IMR-90 (cell line): ENCODE results near the gene CCDC60. TPM values are rescaled to one million over a fixed set of nuclear protein-coding genes. Genes with fewer than 3 reads are reported as not detected.

Source experiments
- ATAC-seq: fragments of 200-7000 bp; cut with Tn5 transposase; 2 replicates; pipeline ENCODE4 v1.9.1; 2020; ENCODE audit warnings: low read depth, mild to moderate bottlenecking, moderate library complexity
- BruUV-seq: library from RNA; stranded (reverse); fragments of 400-500 nt; replicated peaks from 2 replicates; lab custom pipeline; 2021; lab: Mats Ljungman, UMichigan
- CTCF ChIA-PET: fragments of 300-600 bp; formaldehyde crosslinking; extraction: SDS; loops from one replicate; lab custom pipeline; 2021; ENCODE audit warnings: antibody characterized with exemption; lab: Yijun Ruan, JAX
- POLR2A ChIA-PET: fragments of 300-600 bp; sonication (Branson Sonifier 250); formaldehyde crosslinking; loops from one replicate; lab custom pipeline; 2022; ENCODE audit warnings: antibody characterized with exemption; ENCODE audit not compliant: unreplicated experiment; lab: Charles Lee
- DNase-seq: peaks from one replicate; pipeline ENCODE4 v3.0.0; 2013
- H2AFZ ChIP-seq: replicated peaks from 2 replicates; pipeline ENCODE3; 2013; ENCODE audit warnings: low read length, mild to moderate bottlenecking; ENCODE audit not compliant: poor library complexity
- H2AK5ac ChIP-seq: 2 replicates; pipeline ENCODE4 v1.6.1; 2013; ENCODE audit warnings: low read depth, low read length, inconsistent platforms
- H2AK9ac ChIP-seq: replicated peaks from 2 replicates; pipeline ENCODE3; 2013; ENCODE audit warnings: mild to moderate bottlenecking, low read depth, low read length, moderate library complexity; ENCODE audit not compliant: poor library complexity
- H2BK120ac ChIP-seq: 2 replicates; pipeline ENCODE4 v1.6.1; 2013; ENCODE audit warnings: low read depth, low read length, inconsistent platforms
- H2BK15ac ChIP-seq: 3 replicates; pipeline ENCODE4 v1.6.1; 2013; ENCODE audit warnings: low read depth, low read length, inconsistent platforms
- H2BK20ac ChIP-seq: 2 replicates; pipeline ENCODE4 v1.6.1; 2013; ENCODE audit warnings: low read depth, mild to moderate bottlenecking, inconsistent platforms, low read length, moderate library complexity
- H2BK5ac ChIP-seq: 2 replicates; pipeline ENCODE4 v1.6.1; 2013; ENCODE audit warnings: mild to moderate bottlenecking, low read depth, low read length, inconsistent platforms; ENCODE audit not compliant: poor library complexity, severe bottlenecking
- H3K14ac ChIP-seq: replicated peaks from 2 replicates; pipeline ENCODE4 v1.6.1; 2013; ENCODE audit warnings: low read depth, low read length, inconsistent platforms
- H3K18ac ChIP-seq: 2 replicates; pipeline ENCODE4 v1.6.1; 2013; ENCODE audit warnings: low read depth, low read length, control low read depth
- H3K23ac ChIP-seq: 2 replicates; pipeline ENCODE4 v1.6.1; 2013; ENCODE audit warnings: low read depth, low read length, inconsistent platforms
- H3K27ac ChIP-seq: 2 replicates; pipeline ENCODE4 v1.5.1; 2013; ENCODE audit warnings: mild to moderate bottlenecking, control low read depth, low read length; ENCODE audit not compliant: insufficient read depth
- H3K27me3 ChIP-seq: 2 replicates; pipeline ENCODE4 v1.6.1; 2013; ENCODE audit warnings: low read length; ENCODE audit not compliant: control insufficient read depth, insufficient read depth
- H3K36me3 ChIP-seq: 2 replicates; pipeline ENCODE4 v1.6.1; 2013; ENCODE audit warnings: low read length, mixed read lengths; ENCODE audit not compliant: control insufficient read depth, insufficient read depth
- H3K4ac ChIP-seq: 2 replicates; pipeline ENCODE4 v1.6.1; 2013; ENCODE audit warnings: low read depth, low read length, inconsistent platforms
- H3K4me1 ChIP-seq: 2 replicates; pipeline ENCODE4 v1.6.1; 2013; ENCODE audit warnings: low read length, mixed read lengths; ENCODE audit not compliant: control insufficient read depth, insufficient read depth
- H3K4me2 ChIP-seq: 2 replicates; pipeline ENCODE4 v1.6.1; 2013; ENCODE audit warnings: low read depth, mild to moderate bottlenecking, control low read depth, low read length, moderate library complexity
- H3K4me3 ChIP-seq: 2 replicates; pipeline ENCODE4 v1.5.1; 2013; ENCODE audit warnings: low read depth, mild to moderate bottlenecking, control low read depth, low read length, moderate library complexity; ENCODE audit not compliant: insufficient read depth
- H3K56ac ChIP-seq: 2 replicates; pipeline ENCODE4 v1.6.1; 2013; ENCODE audit warnings: low read length, inconsistent platforms; ENCODE audit not compliant: insufficient read depth; ENCODE audit errors: extremely low read depth
- H3K79me1 ChIP-seq, 2 experiments: 2 replicates each; pipeline ENCODE4 v1.6.1; 2013; ENCODE audit warnings: low read length in 2 of 2, inconsistent platforms in 1 of 2, low read depth in 1 of 2
- H3K9ac ChIP-seq: 2 replicates; pipeline ENCODE4 v1.6.1; 2013; ENCODE audit warnings: low read depth, low read length, control low read depth
- H3K9me1 ChIP-seq: 2 replicates; pipeline ENCODE4 v1.6.1; 2013; ENCODE audit warnings: low read length, inconsistent platforms; ENCODE audit not compliant: insufficient read depth
- H3K9me3 ChIP-seq: 2 replicates; pipeline ENCODE4 v1.6.1; 2013; ENCODE audit warnings: low read length; ENCODE audit not compliant: control insufficient read depth, insufficient read depth
- H4K20me1 ChIP-seq: 2 replicates; pipeline ENCODE4 v1.6.1; 2013; ENCODE audit warnings: low read length, inconsistent platforms; ENCODE audit not compliant: insufficient read depth
- H4K5ac ChIP-seq: 2 replicates; pipeline ENCODE4 v1.6.1; 2013; ENCODE audit warnings: mild to moderate bottlenecking, low read depth, low read length, control low read depth
- H4K8ac ChIP-seq, 2 experiments: 2 replicates each; pipeline ENCODE4 v1.6.1; 2013; ENCODE audit warnings: low read depth in 2 of 2, low read length in 2 of 2, control low read depth in 1 of 2, inconsistent platforms in 1 of 2
- H4K91ac ChIP-seq: 2 replicates; pipeline ENCODE4 v1.6.1; 2013; ENCODE audit warnings: low read depth, low read length, inconsistent platforms; ENCODE audit not compliant: insufficient read depth
- BHLHE40 ChIP-seq: fragments of 150-350 bp; IDR thresholded peaks from 2 replicates; pipeline ENCODE4 v1.6.1; 2016; ENCODE audit warnings: mild to moderate bottlenecking, low read depth, low read length
- CEBPB ChIP-seq: IDR thresholded peaks from 2 replicates; pipeline ENCODE4 v1.6.1; 2012; ENCODE audit warnings: low read depth, low read length, improper control_type of control experiment
- CHD1 ChIP-seq: IDR thresholded peaks from 2 replicates; pipeline ENCODE4 v1.6.1; 2012; ENCODE audit warnings: low read depth, low read length, improper control_type of control experiment
- CTCF ChIP-seq: conservative IDR thresholded peaks from 2 replicates; pipeline ENCODE4 v1.5.1; 2012; ENCODE audit warnings: mild to moderate bottlenecking, low read depth, low read length, improper control_type of control experiment
- MAFK ChIP-seq: IDR thresholded peaks from 2 replicates; pipeline ENCODE4 v1.6.1; 2012; ENCODE audit warnings: low read depth, low read length, improper control_type of control experiment
- POLR2A ChIP-seq: IDR thresholded peaks from 2 replicates; pipeline ENCODE4 v1.6.1; 2012; ENCODE audit warnings: mild to moderate bottlenecking, low read depth, low read length
- RAD21 ChIP-seq: IDR thresholded peaks from 2 replicates; pipeline ENCODE4 v1.6.1; 2012; ENCODE audit warnings: low read length, improper control_type of control experiment
- WGBS, 2 experiments: methylation state at CpG; one replicate each; pipeline versions ENCODE4 v1.1.5 to v1.1.7; 2013; ENCODE audit warnings: missing lambda C conversion rate in 2 of 2; ENCODE audit not compliant: insufficient read length in 1 of 2; ENCODE audit errors: extremely low coverage in 2 of 2; 5-methylcytosine and 5-hydroxymethylcytosine counted together
- dilution Hi-C: fragments of 300-500 bp; cut with HindIII; formaldehyde crosslinking; loops from one replicate; pipeline ENCODE4 v1.14.3; 2018; ENCODE audit warnings: low sequenced_read_pairs; ENCODE audit not compliant: unreplicated experiment
- in situ Hi-C: fragments of 300-500 bp; cut with MboI; formaldehyde crosslinking; loops from 3 replicates; pipeline ENCODE4 v1.14.3; 2019; ENCODE audit warnings: low sequenced_read_pairs, inconsistent platforms, mixed read lengths
- intact Hi-C: fragments of 100-400 bp; cut with micrococcal nuclease; formaldehyde crosslinking; loops from 2 replicates; pipeline ENCODE4 v1.10.0; 2022
- polyA plus RNA-seq, 3 experiments: library from polyadenylated mRNA; depleted of rRNA; stranded (reverse); fragments of >200 nt; gene quantifications; 2 replicates each; pipeline ENCODE4 v1.2.3, GENCODE V29; 2012; ENCODE audit warnings: low replicate concordance in 1 of 3
- total RNA-seq: library from RNA; depleted of rRNA; stranded (reverse); fragments of >200 nt; gene quantifications from 2 replicates; pipeline ENCODE4 v1.2.3, GENCODE V29; 2012
- TF ChIP-seq, protein P1 (sequence below): fragments of 150-350 bp; IDR thresholded peaks from 2 replicates; pipeline ENCODE4 v1.6.1; 2017; ENCODE audit warnings: mild to moderate bottlenecking, antibody characterized with exemption, low read length, low read depth
- TF ChIP-seq, protein P2 (sequence below): fragments of 150-350 bp; IDR thresholded peaks from 2 replicates; pipeline ENCODE4 v1.6.1; 2016; ENCODE audit warnings: low read depth, mild to moderate bottlenecking, low read length, moderate library complexity, borderline replicate concordance

Gene CCDC60
- total and polyA plus RNA-seq, 2 of the 4 experiments (the other 2 are of a cell fraction): not detected

- Histone ChIP-seq H2AFZ (no peak overlapping the region), H2BK20ac (no peak overlapping the region), H3K4me3 (no peak overlapping the region), H3K18ac (no peak overlapping the region), H4K91ac (no peak overlapping the region), H3K56ac (no peak overlapping the region), H3K4ac (no peak overlapping the region), H2BK5ac (no peak overlapping the region), H3K36me3 (no peaks in the 10 kb centered on the region), H3K4me2 (no peak overlapping the region), H3K27me3 (no peaks in the 10 kb centered on the region), H3K4me1 (no peaks in the 10 kb centered on the region), H4K20me1 (no peaks in the 10 kb centered on the region), H3K79me1 (no peaks in the 10 kb centered on the region), H2AK5ac (no peak overlapping the region), H3K9ac (no peak overlapping the region), H2AK9ac (no peak overlapping the region), H3K23ac (no peak overlapping the region), H4K8ac (no peak overlapping the region), H3K14ac (no peak overlapping the region), H3K27ac (no peak overlapping the region), H2BK15ac (no peak overlapping the region), H3K9me1 (no peaks in the 10 kb centered on the region), H4K5ac (no peak overlapping the region), H2BK120ac (no peak overlapping the region), H3K9me3 (peaks cover 20% of the 10 kb centered on the region)
- in situ Hi-C loops: no loop called here
- DNase-seq: no peak
- CTCF ChIA-PET: no interaction called here
- no peak for TF ChIP-seq POLR2A
- TF ChIP-seq, protein P1, sequence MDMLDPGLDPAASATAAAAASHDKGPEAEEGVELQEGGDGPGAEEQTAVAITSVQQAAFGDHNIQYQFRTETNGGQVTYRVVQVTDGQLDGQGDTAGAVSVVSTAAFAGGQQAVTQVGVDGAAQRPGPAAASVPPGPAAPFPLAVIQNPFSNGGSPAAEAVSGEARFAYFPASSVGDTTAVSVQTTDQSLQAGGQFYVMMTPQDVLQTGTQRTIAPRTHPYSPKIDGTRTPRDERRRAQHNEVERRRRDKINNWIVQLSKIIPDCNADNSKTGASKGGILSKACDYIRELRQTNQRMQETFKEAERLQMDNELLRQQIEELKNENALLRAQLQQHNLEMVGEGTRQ: no peak
- no peak for TF ChIP-seq CHD1
- no peak for TF ChIP-seq CTCF
- TF ChIP-seq RAD21: no peak
- TF ChIP-seq, protein P2, sequence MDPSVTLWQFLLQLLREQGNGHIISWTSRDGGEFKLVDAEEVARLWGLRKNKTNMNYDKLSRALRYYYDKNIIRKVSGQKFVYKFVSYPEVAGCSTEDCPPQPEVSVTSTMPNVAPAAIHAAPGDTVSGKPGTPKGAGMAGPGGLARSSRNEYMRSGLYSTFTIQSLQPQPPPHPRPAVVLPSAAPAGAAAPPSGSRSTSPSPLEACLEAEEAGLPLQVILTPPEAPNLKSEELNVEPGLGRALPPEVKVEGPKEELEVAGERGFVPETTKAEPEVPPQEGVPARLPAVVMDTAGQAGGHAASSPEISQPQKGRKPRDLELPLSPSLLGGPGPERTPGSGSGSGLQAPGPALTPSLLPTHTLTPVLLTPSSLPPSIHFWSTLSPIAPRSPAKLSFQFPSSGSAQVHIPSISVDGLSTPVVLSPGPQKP: no peak
- TF ChIP-seq MAFK: no peak
- no peak for TF ChIP-seq CEBPB
- TF ChIP-seq BHLHE40: no peak
- WGBS, 2 experiments: no CpG with 5 or more reads among the region's 6 CpGs
- dilution Hi-C loops: no loop called here
- intact Hi-C loops: no loop called here
- ATAC-seq: no peak
- POLR2A ChIA-PET: no interaction called here
- BruUV-seq: no TSS peak
Observed at GRCh38 chr12:119327471-119327870, 7.1 kb upstream of the CCDC60 start.
